HEK293 (cell line): ENCODE measurements around the gene ACTN4.
A peak's percentile ranks its signal among the peaks of the same experiment; 100 is the strongest.

Experiments used
- CTCF ChIA-PET: fragments of 350-600 bp; formaldehyde crosslinking; extraction: SDS; loops from one replicate; lab custom pipeline; 2021; ENCODE audit warnings: antibody characterized with exemption; lab: Yijun Ruan, JAX
- POLR2A ChIA-PET: fragments of 300-600 bp; formaldehyde crosslinking; extraction: SDS; loops from one replicate; lab custom pipeline; 2020; ENCODE audit warnings: antibody characterized with exemption, inconsistent platforms; lab: Yijun Ruan, JAX
- H3K27ac ChIP-seq: fragments of 200-500 bp; sonication (Bioruptor generic); 2 replicates; pipeline ENCODE4 v1.5.1; 2014; ENCODE audit warnings: low read depth, low read length, control low read depth, inconsistent platforms; ENCODE audit errors: extremely low read depth
- H3K36me3 ChIP-seq, 2 experiments: fragments of 200-500 bp in 1 of 2; sonication (Bioruptor generic) in 1 of 2; 1 replicate in 1 of 2; 2 replicates in 1 of 2; pipeline ENCODE4 v1.5.1; 2014 to 2017; ENCODE audit warnings: inconsistent platforms in 2 of 2, low read length in 2 of 2; ENCODE audit not compliant: control insufficient read depth in 2 of 2, insufficient read depth in 1 of 2
- H3K4me1 ChIP-seq: fragments of 200-500 bp; sonication (Bioruptor generic); 2 replicates; pipeline ENCODE4 v1.5.1; 2014; ENCODE audit warnings: mild to moderate bottlenecking, low read length, inconsistent platforms; ENCODE audit not compliant: control insufficient read depth, insufficient read depth
- H3K4me3 ChIP-seq: 2 replicates; pipeline ENCODE4 v1.5.1; 2011; ENCODE audit warnings: low read depth, mild to moderate bottlenecking, control low read depth, low read length, moderate library complexity
- H3K9me3 ChIP-seq: fragments of 200-500 bp; sonication (Bioruptor generic); 2 replicates; pipeline ENCODE4 v1.5.1; 2014; ENCODE audit warnings: low read depth, low read length, inconsistent platforms; ENCODE audit not compliant: control insufficient read depth, insufficient read depth
- EGR2 ChIP-seq: fragments of 450-650 bp; formaldehyde crosslinking; IDR thresholded peaks from 2 replicates; pipeline ENCODE4 v1.5.1; 2016; ENCODE audit warnings: low read depth, missing biosample characterization, missing genetic modification characterization
- KLF7 ChIP-seq: fragments of 450-650 bp; formaldehyde crosslinking; IDR thresholded peaks from 2 replicates; pipeline ENCODE4 v1.5.1; 2016; ENCODE audit warnings: missing biosample characterization, missing genetic modification characterization, borderline replicate concordance
- MYNN ChIP-seq: fragments of 450-650 bp; formaldehyde crosslinking; IDR thresholded peaks from 2 replicates; pipeline ENCODE4 v1.5.1; 2016; ENCODE audit warnings: missing biosample characterization, missing genetic modification characterization, borderline replicate concordance
- SP2 ChIP-seq: fragments of 450-650 bp; formaldehyde crosslinking; IDR thresholded peaks from 2 replicates; pipeline ENCODE4 v1.5.1; 2016; ENCODE audit warnings: missing biosample characterization, missing genetic modification characterization
- TCF7L2 ChIP-seq: IDR thresholded peaks from 2 replicates; pipeline ENCODE4 v1.6.1; 2011; ENCODE audit warnings: low read depth, mild to moderate bottlenecking, inconsistent platforms, low read length, moderate library complexity, borderline replicate concordance
- WT1 ChIP-seq: fragments of 450-650 bp; formaldehyde crosslinking; IDR thresholded peaks from 2 replicates; pipeline ENCODE4 v1.5.1; 2016; ENCODE audit warnings: missing biosample characterization, missing genetic modification characterization
- YY1 ChIP-seq: fragments of 450-650 bp; formaldehyde crosslinking; IDR thresholded peaks from 2 replicates; pipeline ENCODE4 v1.5.1; 2018; ENCODE audit warnings: missing biosample characterization, missing genetic modification characterization
- ZBTB17 ChIP-seq: fragments of 450-650 bp; formaldehyde crosslinking; IDR thresholded peaks from 2 replicates; pipeline ENCODE4 v1.5.1; 2016; ENCODE audit warnings: missing biosample characterization, missing genetic modification characterization
- ZBTB26 ChIP-seq: fragments of 450-650 bp; formaldehyde crosslinking; optimal IDR thresholded peaks from 2 replicates; pipeline ENCODE3; 2016; ENCODE audit warnings: missing biosample characterization, mild to moderate bottlenecking, missing genetic modification characterization
- ZNF169 ChIP-seq: fragments of 450-650 bp; formaldehyde crosslinking; IDR thresholded peaks from 2 replicates; pipeline ENCODE4 v1.5.1; 2016; ENCODE audit warnings: missing biosample characterization, missing genetic modification characterization
- ZNF214 ChIP-seq: fragments of 450-650 bp; formaldehyde crosslinking; IDR thresholded peaks from 2 replicates; pipeline ENCODE4 v1.5.1; 2017; ENCODE audit warnings: missing biosample characterization, mild to moderate bottlenecking, missing genetic modification characterization, borderline replicate concordance
- ZNF248 ChIP-seq: fragments of 450-650 bp; formaldehyde crosslinking; IDR thresholded peaks from 2 replicates; pipeline ENCODE4 v1.5.1; 2017; ENCODE audit warnings: missing biosample characterization, missing genetic modification characterization
- ZNF324 ChIP-seq: fragments of 450-650 bp; formaldehyde crosslinking; IDR thresholded peaks from 2 replicates; pipeline ENCODE4 v1.5.1; 2016; ENCODE audit warnings: missing biosample characterization, missing genetic modification characterization
- ZNF423 ChIP-seq: fragments of 450-650 bp; formaldehyde crosslinking; IDR thresholded peaks from 2 replicates; pipeline ENCODE4 v1.5.1; 2016; ENCODE audit warnings: missing biosample characterization, missing genetic modification characterization
- ZNF488 ChIP-seq: fragments of 450-650 bp; formaldehyde crosslinking; IDR thresholded peaks from 2 replicates; pipeline ENCODE4 v1.5.1; 2016; ENCODE audit warnings: missing biosample characterization, missing genetic modification characterization
- ZNF501 ChIP-seq: fragments of 450-650 bp; formaldehyde crosslinking; IDR thresholded peaks from 2 replicates; pipeline ENCODE4 v1.5.1; 2016; ENCODE audit warnings: missing biosample characterization, missing genetic modification characterization
- ZNF514 ChIP-seq: fragments of 450-650 bp; formaldehyde crosslinking; IDR thresholded peaks from 2 replicates; pipeline ENCODE4 v1.5.1; 2016; ENCODE audit warnings: missing biosample characterization, missing genetic modification characterization
- ZNF558 ChIP-seq: fragments of 450-650 bp; formaldehyde crosslinking; IDR thresholded peaks from 2 replicates; pipeline ENCODE4 v1.5.1; 2016; ENCODE audit warnings: missing biosample characterization, missing genetic modification characterization
- ZNF600 ChIP-seq: fragments of 450-650 bp; formaldehyde crosslinking; IDR thresholded peaks from 2 replicates; pipeline ENCODE4 v1.5.1; 2016; ENCODE audit warnings: missing biosample characterization, missing genetic modification characterization
- ZSCAN18 ChIP-seq: fragments of 450-650 bp; formaldehyde crosslinking; IDR thresholded peaks from 2 replicates; pipeline ENCODE4 v1.5.1; 2016; ENCODE audit warnings: missing biosample characterization, missing genetic modification characterization
- ZSCAN23 ChIP-seq: fragments of 450-650 bp; formaldehyde crosslinking; IDR thresholded peaks from 2 replicates; pipeline ENCODE4 v1.5.1; 2016; ENCODE audit warnings: missing biosample characterization, missing genetic modification characterization
- ZSCAN4 ChIP-seq: fragments of 450-650 bp; formaldehyde crosslinking; IDR thresholded peaks from 2 replicates; pipeline ENCODE4 v1.5.1; 2017; ENCODE audit warnings: missing biosample characterization, missing genetic modification characterization
- TF ChIP-seq, protein P1 (sequence below): fragments of 450-650 bp; formaldehyde crosslinking; IDR thresholded peaks from 2 replicates; pipeline ENCODE4 v1.5.1; 2016; ENCODE audit warnings: missing biosample characterization, missing genetic modification characterization
- TF ChIP-seq, protein P2 (sequence below): fragments of 450-650 bp; formaldehyde crosslinking; IDR thresholded peaks from 2 replicates; pipeline ENCODE4 v1.5.1; 2016; ENCODE audit warnings: missing biosample characterization, missing genetic modification characterization

The ACTN4 gene

DNA sequence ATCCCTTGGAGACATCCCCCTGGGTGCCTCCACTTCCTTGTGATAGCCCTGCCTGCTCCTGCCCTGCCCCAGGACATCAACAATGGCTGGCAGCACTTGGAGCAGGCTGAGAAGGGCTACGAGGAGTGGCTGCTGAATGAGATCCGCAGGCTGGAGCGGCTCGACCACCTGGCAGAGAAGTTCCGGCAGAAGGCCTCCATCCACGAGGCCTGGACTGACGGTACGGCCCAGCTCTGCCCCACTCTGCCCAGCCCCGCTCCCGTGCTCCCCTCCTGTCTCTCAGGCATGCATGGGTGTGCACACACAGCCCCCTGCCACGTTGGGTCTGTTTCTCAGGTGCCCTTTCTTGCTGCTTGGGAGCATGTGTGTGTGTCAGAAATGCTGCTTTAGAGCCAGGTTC lies 70.4 kb downstream of the ACTN4 start:
- ChIA-PET CTCF (interaction anchor here (1.1 kb wide), 1 partner anchor 12 kb away, joined by 3 read pairs; no protein-coding TSS in a partner anchor), POLR2A (no interaction called here)
- TF ChIP-seq KLF7 (tag by site-specific recombination) (no peak), ZNF600 (peak; percentile 45; the same call in 1 of the 2 replicates)
- Histone ChIP-seq H3K36me3 (peaks cover 75 to 91% of the 10 kb centered on the region in 2 experiments), H3K27ac (no peak overlapping the region), H3K4me3 (no peak overlapping the region), H3K9me3 (no peaks in the 10 kb centered on the region), H3K4me1 (no peaks in the 10 kb centered on the region)

GRCh38 chr19:38718747-38719543 lies 71.5 kb downstream of the ACTN4 start:
- ChIA-PET POLR2A (interaction anchor here (0.6 to 1.1 kb wide), 3 partner anchors 59 to 98 kb away, joined by 3 to 5 read pairs (median 5); partner anchors contain the start of gene ACTN4), CTCF (interaction anchor here (0.5 to 1.7 kb wide), 14 partner anchors 9 to 325 kb away, joined by 3 to 4 read pairs (median 3); partner anchors contain the start of gene ECH1)
- H3K27ac ChIP-seq = 0 out of 2 replicates have a peak overlapping the region, but pooled peaks have one; percentile 2
- H3K9me3 ChIP-seq = no peaks in the 10 kb centered on the region
- H3K36me3 ChIP-seq = peaks cover 79 to 91% of the 10 kb centered on the region in 2 experiments
- no peak overlapping the region for H3K4me3 ChIP-seq
- no peaks in the 10 kb centered on the region for H3K4me1 ChIP-seq
- TF ChIP-seq SP2 (tag by site-specific recombination) (0 out of 2 replicates have a peak, but pooled peaks have one; percentile 8), MYNN (tag by site-specific recombination) (no peak), ZSCAN4 (no peak), EGR2 (peak; percentile 88), ZNF248 (tag by site-specific recombination) (peak; percentile 37; the same call in 1 of the 2 replicates), ZNF558 (tag by site-specific recombination) (no peak), ZBTB26 (tag by site-specific recombination) (peak; percentile 8), ZNF169 (tag by site-specific recombination) (no peak), ZNF514 (tag by site-specific recombination) (no peak), ZNF423 (tag by site-specific recombination) (no peak), ZSCAN18 (no peak), ZNF214 (tag by site-specific recombination) (no peak), ZNF488 (no peak), YY1 (tag by site-specific recombination) (no peak), ZBTB17 (tag by site-specific recombination) (peak; percentile 21; the same call in 1 of the 2 replicates), ZNF324 (no peak), TCF7L2 (no peak), ZSCAN23 (tag by site-specific recombination) (no peak), WT1 (no peak), ZNF501 (tag by site-specific recombination) (no peak)
- TF ChIP-seq, protein P1, sequence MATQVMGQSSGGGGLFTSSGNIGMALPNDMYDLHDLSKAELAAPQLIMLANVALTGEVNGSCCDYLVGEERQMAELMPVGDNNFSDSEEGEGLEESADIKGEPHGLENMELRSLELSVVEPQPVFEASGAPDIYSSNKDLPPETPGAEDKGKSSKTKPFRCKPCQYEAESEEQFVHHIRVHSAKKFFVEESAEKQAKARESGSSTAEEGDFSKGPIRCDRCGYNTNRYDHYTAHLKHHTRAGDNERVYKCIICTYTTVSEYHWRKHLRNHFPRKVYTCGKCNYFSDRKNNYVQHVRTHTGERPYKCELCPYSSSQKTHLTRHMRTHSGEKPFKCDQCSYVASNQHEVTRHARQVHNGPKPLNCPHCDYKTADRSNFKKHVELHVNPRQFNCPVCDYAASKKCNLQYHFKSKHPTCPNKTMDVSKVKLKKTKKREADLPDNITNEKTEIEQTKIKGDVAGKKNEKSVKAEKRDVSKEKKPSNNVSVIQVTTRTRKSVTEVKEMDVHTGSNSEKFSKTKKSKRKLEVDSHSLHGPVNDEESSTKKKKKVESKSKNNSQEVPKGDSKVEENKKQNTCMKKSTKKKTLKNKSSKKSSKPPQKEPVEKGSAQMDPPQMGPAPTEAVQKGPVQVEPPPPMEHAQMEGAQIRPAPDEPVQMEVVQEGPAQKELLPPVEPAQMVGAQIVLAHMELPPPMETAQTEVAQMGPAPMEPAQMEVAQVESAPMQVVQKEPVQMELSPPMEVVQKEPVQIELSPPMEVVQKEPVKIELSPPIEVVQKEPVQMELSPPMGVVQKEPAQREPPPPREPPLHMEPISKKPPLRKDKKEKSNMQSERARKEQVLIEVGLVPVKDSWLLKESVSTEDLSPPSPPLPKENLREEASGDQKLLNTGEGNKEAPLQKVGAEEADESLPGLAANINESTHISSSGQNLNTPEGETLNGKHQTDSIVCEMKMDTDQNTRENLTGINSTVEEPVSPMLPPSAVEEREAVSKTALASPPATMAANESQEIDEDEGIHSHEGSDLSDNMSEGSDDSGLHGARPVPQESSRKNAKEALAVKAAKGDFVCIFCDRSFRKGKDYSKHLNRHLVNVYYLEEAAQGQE (tag by site-specific recombination) = no peak
- TF ChIP-seq, protein P2, sequence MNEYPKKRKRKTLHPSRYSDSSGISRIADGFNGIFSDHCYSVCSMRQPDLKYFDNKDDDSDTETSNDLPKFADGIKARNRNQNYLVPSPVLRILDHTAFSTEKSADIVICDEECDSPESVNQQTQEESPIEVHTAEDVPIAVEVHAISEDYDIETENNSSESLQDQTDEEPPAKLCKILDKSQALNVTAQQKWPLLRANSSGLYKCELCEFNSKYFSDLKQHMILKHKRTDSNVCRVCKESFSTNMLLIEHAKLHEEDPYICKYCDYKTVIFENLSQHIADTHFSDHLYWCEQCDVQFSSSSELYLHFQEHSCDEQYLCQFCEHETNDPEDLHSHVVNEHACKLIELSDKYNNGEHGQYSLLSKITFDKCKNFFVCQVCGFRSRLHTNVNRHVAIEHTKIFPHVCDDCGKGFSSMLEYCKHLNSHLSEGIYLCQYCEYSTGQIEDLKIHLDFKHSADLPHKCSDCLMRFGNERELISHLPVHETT = no peak
